ENCODE data around the gene ADAMTSL5.

DNA sequence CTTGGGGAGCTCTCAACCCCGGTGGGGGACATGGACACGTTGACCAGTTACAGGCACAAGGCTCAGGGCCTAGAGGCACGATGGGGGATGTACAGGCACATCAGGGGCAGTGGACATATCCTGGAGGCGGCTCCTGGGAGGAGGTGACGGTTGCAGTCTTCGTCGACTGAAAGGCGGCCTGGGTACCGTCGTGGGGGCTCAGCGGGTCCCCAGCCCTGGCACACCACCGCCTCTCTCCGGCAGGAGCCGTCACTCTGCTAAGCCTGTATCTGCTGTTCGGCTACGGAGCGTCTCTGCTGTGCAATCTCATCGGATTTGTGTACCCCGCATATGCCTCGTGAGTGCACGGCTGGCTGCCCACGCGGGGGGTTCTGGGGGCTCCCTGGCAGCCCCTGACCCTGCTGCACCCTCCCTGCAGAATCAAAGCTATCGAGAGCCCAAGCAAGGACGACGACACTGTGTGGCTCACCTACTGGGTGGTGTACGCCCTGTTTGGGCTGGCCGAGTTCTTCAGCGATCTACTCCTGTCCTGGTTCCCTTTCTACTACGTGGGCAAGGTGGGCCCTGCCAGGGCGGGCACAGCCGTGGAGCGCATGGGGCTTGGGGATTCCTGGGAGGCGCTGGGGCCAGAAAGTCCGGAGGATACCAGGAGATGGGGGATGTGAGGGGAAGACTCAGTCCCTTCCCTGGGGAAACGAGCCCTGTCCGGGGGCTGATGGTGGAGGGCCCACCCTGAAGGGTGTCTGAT is 17.6 kb downstream of the ADAMTSL5 start:
- TF ChIP-seq, protein P1, sequence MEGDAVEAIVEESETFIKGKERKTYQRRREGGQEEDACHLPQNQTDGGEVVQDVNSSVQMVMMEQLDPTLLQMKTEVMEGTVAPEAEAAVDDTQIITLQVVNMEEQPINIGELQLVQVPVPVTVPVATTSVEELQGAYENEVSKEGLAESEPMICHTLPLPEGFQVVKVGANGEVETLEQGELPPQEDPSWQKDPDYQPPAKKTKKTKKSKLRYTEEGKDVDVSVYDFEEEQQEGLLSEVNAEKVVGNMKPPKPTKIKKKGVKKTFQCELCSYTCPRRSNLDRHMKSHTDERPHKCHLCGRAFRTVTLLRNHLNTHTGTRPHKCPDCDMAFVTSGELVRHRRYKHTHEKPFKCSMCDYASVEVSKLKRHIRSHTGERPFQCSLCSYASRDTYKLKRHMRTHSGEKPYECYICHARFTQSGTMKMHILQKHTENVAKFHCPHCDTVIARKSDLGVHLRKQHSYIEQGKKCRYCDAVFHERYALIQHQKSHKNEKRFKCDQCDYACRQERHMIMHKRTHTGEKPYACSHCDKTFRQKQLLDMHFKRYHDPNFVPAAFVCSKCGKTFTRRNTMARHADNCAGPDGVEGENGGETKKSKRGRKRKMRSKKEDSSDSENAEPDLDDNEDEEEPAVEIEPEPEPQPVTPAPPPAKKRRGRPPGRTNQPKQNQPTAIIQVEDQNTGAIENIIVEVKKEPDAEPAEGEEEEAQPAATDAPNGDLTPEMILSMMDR (IDR thresholded peaks at IDR 0.05): no peak
- no peak for TF ChIP-seq ZFX (IDR thresholded peaks at IDR 0.05; ENCODE audit: borderline replicate concordance)

Measured in 22Rv1 (cell line).